Calu3 (cell line): ENCODE results near the gene KLHL28. TPM values are rescaled to one million over a fixed set of nuclear protein-coding genes. Genes with fewer than 3 reads are reported as not detected.

Experiments used
- BruUV-seq: library from RNA; stranded (reverse); fragments of 400-500 nt; replicated peaks from 2 replicates; lab custom pipeline; 2021; lab: Mats Ljungman, UMichigan
- CTCF ChIA-PET: fragments of 300-600 bp; sonication (Branson Sonifier 250); formaldehyde crosslinking; loops from one replicate; lab custom pipeline; 2022; ENCODE audit warnings: antibody characterized with exemption; lab: Charles Lee
- DNase-seq: peaks from one replicate; pipeline ENCODE4 v3.0.0; 2022
- H3K27ac Mint-ChIP-seq: one replicate; pipeline ENCODE4 v1.8.0; 2022; ENCODE audit warnings: mixed read lengths; ENCODE audit not compliant: unreplicated experiment
- H3K27me3 Mint-ChIP-seq: one replicate; pipeline ENCODE4 v1.8.0; 2022; ENCODE audit warnings: mixed read lengths; ENCODE audit not compliant: unreplicated experiment
- H3K36me3 Mint-ChIP-seq: one replicate; pipeline ENCODE4 v1.8.0; 2022; ENCODE audit warnings: mild to moderate bottlenecking, moderate library complexity, mixed read lengths; ENCODE audit not compliant: insufficient read depth, unreplicated experiment
- H3K4me1 Mint-ChIP-seq: one replicate; pipeline ENCODE4 v1.8.0; 2022; ENCODE audit warnings: mild to moderate bottlenecking, low read depth, mixed read lengths; ENCODE audit not compliant: unreplicated experiment
- H3K4me3 Mint-ChIP-seq: one replicate; pipeline ENCODE4 v1.8.0; 2022; ENCODE audit warnings: mild to moderate bottlenecking, low read depth, moderate library complexity, mixed read lengths; ENCODE audit not compliant: unreplicated experiment
- H3K9me3 Mint-ChIP-seq: one replicate; pipeline ENCODE4 v1.8.0; 2022; ENCODE audit warnings: low read depth, mixed read lengths; ENCODE audit not compliant: unreplicated experiment
- CTCF ChIP-seq: fragments of 200-600 bp; IDR thresholded peaks from one replicate; pipeline ENCODE4 v1.8.0; 2022; ENCODE audit warnings: antibody characterized with exemption; ENCODE audit not compliant: unreplicated experiment
- intact Hi-C: fragments of 100-400 bp; cut with micrococcal nuclease; formaldehyde crosslinking; loops from one replicate; pipeline ENCODE4 v1.10.0; 2022; ENCODE audit not compliant: unreplicated experiment
- total RNA-seq: library from RNA; stranded (reverse); gene quantifications from 2 replicates; pipeline ENCODE4 v1.2.3, GENCODE V29; 2022

Gene KLHL28
- total RNA-seq, 1 experiment from 2014 or later: 10.1 TPM

DNA sequence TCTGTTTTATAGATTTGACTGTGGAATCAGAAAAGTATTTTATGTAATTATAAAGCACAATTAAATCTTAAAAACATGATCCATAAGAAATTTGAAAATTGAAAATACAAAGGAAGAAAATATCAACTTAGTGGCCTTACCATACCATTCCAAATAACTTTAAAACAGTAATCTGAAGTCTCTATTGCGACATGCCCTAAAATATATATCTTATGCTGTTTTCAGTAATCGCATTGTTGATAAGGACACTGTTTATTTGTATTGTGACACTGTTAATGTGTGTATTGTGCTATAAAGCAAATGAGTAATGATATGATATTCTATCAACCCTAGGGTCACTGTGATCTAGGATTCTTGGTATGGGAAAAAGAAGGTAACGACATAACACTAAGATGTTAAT, 7.0 kb downstream of the KLHL28 start:
- Mint-ChIP-seq H3K4me1 (no peaks in the 10 kb centered on the region), H3K4me3 (no peak overlapping the region), H3K9me3 (no peaks in the 10 kb centered on the region), H3K27me3 (no peaks in the 10 kb centered on the region), H3K36me3 (no peaks in the 10 kb centered on the region), H3K27ac (no peak overlapping the region)
- intact Hi-C loops: no loop called here
- CTCF ChIA-PET: no interaction called here
- TF ChIP-seq CTCF: no peak
- no TSS peak for BruUV-seq
- no peak for DNase-seq

GRCh38 chr14:44952391-44953110, 9.2 kb downstream of the KLHL28 start:
- Mint-ChIP-seq H3K9me3 (no peaks in the 10 kb centered on the region), H3K27me3 (no peaks in the 10 kb centered on the region), H3K27ac (no peak overlapping the region), H3K4me1 (no peaks in the 10 kb centered on the region), H3K36me3 (no peaks in the 10 kb centered on the region), H3K4me3 (no peak overlapping the region)
- no peak for TF ChIP-seq CTCF
- intact Hi-C loops: no loop called here
- DNase-seq: no peak
- CTCF ChIA-PET: interaction anchor here (0.7 kb wide), 1 partner anchor 12 kb away, joined by 3 read pairs; no protein-coding TSS in a partner anchor
- BruUV-seq: no TSS peak

- BruUV-seq: no TSS peak
- no peak for DNase-seq
- Mint-ChIP-seq H3K27ac (no peak overlapping the region), H3K4me1 (no peaks in the 10 kb centered on the region), H3K4me3 (no peak overlapping the region), H3K36me3 (no peaks in the 10 kb centered on the region), H3K9me3 (no peaks in the 10 kb centered on the region), H3K27me3 (no peaks in the 10 kb centered on the region)
- CTCF ChIA-PET: no interaction called here
- intact Hi-C loops: no loop called here
- TF ChIP-seq CTCF: no peak
Measured at GRCh38 chr14:44951051-44951450, 10.7 kb downstream of the KLHL28 start.

DNA sequence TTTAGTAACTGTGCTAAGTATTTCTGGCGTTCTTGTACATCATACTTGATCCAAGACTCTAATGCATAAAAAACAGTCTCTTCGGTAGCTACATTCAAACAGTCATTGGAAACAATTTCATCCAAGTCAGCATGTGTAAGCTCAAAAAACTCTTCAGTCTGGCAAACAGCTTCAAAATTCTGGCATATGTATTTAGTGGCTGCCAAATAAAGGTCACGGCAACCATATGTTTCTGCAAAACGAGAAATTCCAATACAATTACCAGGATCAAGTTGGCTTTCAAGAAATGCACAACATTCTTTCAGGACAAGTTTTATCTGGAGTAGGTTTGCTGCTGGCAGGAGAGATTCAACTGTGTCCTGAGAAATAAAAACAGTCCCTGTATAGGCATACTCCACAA, 16.5 kb downstream of the KLHL28 start:
- Mint-ChIP-seq H3K27ac (no peak overlapping the region), H3K4me1 (no peaks in the 10 kb centered on the region), H3K36me3 (peaks cover 10% of the 10 kb centered on the region), H3K27me3 (no peaks in the 10 kb centered on the region), H3K4me3 (no peak overlapping the region), H3K9me3 (no peaks in the 10 kb centered on the region)
- TF ChIP-seq CTCF: no peak
- intact Hi-C loops: no loop called here
- no TSS peak for BruUV-seq
- DNase-seq: no peak
- CTCF ChIA-PET: no interaction called here
